ENCODE measurements around the gene SASH1.

DNA sequence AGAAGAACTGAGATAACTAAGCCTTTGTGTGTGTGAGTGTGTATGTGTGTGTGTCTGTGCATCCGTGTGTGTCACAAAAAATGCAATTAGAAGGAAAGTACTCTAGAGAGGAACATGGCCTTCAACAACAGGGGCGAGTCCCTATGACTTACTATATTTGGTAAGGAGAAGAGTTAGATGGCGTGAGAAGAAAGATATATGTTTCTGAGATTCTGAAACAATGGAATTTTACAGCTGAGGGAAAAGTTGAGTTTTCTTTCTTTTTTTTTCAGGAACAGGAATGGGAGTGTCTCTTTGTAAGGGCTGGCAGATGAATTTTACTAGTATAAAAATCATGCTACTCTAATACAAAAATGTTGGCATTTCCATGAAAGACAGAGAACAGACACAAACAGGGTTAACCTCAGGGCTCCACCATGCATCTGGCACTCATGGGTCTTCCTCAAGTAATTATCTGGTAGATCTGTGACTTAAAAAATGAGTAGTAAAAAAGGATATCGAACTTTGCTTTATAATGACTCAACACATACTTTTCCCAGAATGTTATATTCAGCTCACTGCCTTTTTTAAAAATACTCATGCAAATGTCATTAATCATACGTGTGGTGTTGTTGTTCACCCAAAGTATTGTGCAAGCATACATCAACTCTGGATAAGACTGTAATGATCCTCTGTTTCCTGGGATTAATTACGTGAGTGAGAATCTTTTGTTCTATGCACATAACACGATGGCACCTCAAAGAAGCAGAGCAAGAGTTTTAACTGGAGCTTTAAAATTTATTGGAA is 12.8 kb upstream of the SASH1 start:
- TF ChIP-seq, protein P1, sequence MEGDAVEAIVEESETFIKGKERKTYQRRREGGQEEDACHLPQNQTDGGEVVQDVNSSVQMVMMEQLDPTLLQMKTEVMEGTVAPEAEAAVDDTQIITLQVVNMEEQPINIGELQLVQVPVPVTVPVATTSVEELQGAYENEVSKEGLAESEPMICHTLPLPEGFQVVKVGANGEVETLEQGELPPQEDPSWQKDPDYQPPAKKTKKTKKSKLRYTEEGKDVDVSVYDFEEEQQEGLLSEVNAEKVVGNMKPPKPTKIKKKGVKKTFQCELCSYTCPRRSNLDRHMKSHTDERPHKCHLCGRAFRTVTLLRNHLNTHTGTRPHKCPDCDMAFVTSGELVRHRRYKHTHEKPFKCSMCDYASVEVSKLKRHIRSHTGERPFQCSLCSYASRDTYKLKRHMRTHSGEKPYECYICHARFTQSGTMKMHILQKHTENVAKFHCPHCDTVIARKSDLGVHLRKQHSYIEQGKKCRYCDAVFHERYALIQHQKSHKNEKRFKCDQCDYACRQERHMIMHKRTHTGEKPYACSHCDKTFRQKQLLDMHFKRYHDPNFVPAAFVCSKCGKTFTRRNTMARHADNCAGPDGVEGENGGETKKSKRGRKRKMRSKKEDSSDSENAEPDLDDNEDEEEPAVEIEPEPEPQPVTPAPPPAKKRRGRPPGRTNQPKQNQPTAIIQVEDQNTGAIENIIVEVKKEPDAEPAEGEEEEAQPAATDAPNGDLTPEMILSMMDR (IDR thresholded peaks at IDR 0.05) = no peak
- TF ChIP-seq POLR2A (IDR thresholded peaks at IDR 0.05) (no peak), EP300 (IDR thresholded peaks at IDR 0.05) (no peak)

All from ovary (tissue), 3 donors.